ENCODE results near the gene ZC3HAV1.

DNA sequence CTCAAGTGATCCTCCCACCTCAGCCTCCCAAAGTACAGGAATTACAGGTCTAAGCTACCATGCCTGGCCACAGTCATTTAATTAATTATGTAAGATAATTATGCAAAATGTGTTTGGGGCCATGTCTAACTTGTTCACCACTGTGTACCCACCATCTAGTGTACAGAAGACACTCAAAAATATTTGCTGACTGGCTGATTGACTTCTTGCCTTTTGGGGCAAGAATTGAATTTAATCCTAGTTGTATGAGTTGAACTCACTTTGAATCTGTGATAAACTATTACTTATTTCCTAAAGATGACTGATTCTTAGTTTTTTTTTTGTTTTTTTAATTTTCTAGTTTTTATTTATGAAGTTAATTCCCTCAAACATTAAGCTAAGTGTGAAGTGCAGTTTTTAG is 57.9 kb downstream of the ZC3HAV1 start:
- TF ChIP-seq CTCF (conservative IDR thresholded peaks at IDR 0.05), result no peak
- no peak for TF ChIP-seq ZFX (IDR thresholded peaks at IDR 0.05)
